Sciatic nerve (tissue), 2 donors: ENCODE results near the gene FBLN5. TPM values are rescaled to one million over a fixed set of nuclear protein-coding genes. Genes with fewer than 3 reads are reported as not detected.
A peak's percentile ranks its signal among the peaks of the same experiment; 100 is the strongest.

ENCODE experiments used
- ATAC-seq: fragments of 200-7000 bp; cut with Tn5 transposase; one replicate; pipeline ENCODE4 v1.9.1; 2020; ENCODE audit warnings: mild to moderate bottlenecking, moderate library complexity
- DNase-seq: peaks from one replicate; pipeline ENCODE4 v3.0.0-alpha.2; 2020; ENCODE audit warnings: low spot score
- intact Hi-C: fragments of 100-400 bp; cut with DNase I; formaldehyde crosslinking; loops from one replicate; pipeline ENCODE4 v1.14.2; 2022
- total RNA-seq: library from RNA; stranded (reverse); fragmentation: NEBNext Ultra II Directional; extraction: Animal tissue kit (Norgen Biotek cat#: 25700); gene quantifications from one replicate; pipeline ENCODE4 v1.2.1, GENCODE V29; 2021
- donor health status: DM: no; HTN: no; CAD: no.
- donor health status: DM: no; HTN: no; CAD: no.

The FBLN5 gene, protein sequence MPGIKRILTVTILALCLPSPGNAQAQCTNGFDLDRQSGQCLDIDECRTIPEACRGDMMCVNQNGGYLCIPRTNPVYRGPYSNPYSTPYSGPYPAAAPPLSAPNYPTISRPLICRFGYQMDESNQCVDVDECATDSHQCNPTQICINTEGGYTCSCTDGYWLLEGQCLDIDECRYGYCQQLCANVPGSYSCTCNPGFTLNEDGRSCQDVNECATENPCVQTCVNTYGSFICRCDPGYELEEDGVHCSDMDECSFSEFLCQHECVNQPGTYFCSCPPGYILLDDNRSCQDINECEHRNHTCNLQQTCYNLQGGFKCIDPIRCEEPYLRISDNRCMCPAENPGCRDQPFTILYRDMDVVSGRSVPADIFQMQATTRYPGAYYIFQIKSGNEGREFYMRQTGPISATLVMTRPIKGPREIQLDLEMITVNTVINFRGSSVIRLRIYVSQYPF
- total RNA-seq = 172 TPM

DNA sequence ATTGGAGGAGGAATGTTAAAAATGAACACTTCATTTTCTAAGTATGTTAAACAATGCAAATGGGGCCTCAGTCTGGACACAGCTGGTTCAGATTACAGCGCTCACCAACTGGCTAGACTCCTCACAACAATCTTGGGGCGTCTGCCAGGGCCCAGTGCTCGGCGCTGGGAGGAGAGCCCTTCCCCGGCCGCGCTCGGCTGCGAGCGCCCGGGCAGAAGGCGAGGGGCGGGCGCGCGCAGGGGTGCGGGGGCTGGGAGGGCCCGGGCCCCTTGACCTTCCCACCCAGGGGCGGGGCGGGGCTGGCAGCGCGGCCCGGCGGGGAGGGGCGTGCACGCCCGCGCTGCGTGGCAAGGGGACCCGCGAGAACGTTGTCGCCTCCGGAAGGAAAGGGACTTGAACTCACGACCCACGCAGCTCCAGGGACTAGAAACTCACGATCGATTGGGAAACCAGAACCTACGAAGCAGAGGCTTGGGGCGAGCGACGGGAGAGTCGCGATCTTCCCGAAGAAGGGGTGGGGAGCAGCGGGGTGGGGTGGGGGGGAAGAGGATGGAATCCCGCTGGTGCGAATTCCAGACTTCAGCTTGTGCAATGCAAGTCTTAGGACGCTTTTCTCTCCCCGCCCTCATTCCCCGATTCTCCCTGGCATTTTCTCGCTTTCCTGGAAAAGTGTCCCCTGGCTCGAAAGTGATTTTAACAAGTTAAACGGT lies at the start of gene FBLN5:
TSS of gene FBLN5 (minus strand) at position 220 of the 710 bp plus-strand sequence. CDS start 465 bp downstream, outside the sequence.
- intact Hi-C loops = loop anchor here (10.0 kb wide), 1 partner anchor 53 kb away; no protein-coding TSS in a partner anchor
- ATAC-seq = peak; percentile 88
- DNase-seq = peak; percentile 81

DNA sequence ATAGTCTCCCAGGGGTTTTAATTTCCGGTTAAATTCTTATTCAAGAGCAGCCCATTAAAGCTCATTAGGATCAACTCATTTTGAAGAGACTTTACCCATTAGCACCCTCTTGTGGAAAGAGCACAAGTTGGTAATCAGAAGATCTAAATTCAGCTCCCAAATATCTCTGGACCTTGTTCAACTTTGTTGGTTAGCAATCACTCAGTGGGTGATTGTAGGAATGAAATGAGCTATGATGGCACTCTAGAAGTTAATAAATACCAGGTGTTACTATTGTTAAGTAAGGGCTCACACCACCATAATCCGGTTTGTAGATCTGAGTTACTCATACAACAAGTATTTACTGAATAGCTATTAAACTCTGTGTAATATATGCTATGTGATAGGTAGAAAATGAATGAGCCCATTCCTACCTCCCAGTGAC lies 49.5 kb upstream of the FBLN5 start:
- peak; percentile 65 for ATAC-seq
- intact Hi-C loops = no loop called here

DNA sequence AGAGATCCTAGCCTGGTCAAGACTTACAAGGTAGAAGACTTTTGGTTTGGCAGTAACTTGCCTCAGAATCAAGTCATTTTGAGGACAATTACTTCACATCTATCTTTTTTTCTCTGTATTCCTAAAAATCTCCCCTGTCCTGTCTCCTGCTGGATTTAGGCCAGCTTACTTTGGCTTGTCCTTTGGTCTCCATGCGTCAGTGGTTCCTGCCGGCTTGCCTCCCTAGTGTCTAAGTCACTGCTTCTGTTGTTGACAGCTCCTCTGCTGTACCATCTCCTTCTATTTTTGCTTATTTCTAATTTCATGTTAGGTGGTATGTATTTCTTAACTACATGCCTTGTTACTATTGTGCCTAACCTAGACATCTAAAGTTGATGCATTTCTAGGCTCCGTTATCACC lies 39.7 kb upstream of the FBLN5 start:
- intact Hi-C loops = no loop called here
- ATAC-seq (no peak), DNase-seq (no peak)

More for the DNA sequence above, 49.5 kb upstream of the FBLN5 start:
- DNase-seq = no peak

DNA sequence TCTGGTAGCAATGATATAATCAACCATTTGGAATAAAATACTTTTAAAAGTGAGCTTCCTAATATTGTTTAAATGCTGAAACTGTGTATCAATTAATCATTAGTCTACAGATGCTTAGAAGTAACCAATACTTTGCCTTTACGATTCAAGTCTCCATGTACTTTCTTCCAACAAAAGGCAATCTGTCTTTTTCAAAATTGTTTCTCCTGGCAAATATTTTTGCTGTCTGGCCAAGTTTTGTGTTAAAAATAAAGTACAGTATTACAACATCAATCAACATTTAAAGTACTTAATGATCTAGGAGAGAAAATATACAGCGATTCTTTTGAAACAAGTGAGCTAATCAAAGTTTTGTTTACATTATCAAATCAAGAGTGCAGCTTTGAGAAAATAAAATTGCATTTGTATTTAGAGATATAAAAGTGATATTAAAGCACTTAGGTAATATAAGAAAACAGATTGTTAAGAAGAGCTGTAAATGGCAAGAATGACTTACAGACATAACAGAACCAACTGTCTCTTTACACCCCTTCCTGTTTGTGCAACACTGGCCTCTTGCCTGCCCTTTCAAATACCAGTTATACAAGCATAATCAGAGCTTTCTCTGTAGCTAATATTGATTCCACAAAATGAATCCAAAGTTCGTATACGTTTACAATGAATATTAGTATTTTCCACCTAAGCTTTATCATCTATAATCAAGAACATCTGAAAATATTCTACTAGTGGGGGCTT lies 38.2 kb upstream of the FBLN5 start:
- intact Hi-C loops = no loop called here
- ATAC-seq = peak; percentile 44

DNA sequence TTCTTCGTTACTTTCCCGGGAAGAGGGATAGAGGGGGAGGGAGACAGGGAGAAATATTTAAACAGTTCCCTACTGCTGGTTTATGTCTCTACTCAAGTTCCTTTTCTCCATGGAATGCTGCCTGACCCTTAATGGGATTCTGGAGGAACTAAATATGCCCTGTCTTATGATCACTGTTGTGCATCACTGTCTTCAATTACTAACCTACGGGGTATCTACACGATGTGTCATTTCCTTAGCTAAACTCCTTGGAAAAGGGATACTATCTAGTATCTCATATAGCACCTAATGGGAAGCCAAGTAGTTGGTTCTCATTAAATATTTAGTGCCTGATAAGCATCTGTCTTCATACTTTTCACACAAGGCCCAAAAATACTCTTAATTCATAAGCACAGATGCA lies 37.5 kb upstream of the FBLN5 start:
- intact Hi-C loops = no loop called here
- ATAC-seq (no peak), DNase-seq (no peak)

More for the DNA sequence above, 38.2 kb upstream of the FBLN5 start:
- no peak for DNase-seq

DNA sequence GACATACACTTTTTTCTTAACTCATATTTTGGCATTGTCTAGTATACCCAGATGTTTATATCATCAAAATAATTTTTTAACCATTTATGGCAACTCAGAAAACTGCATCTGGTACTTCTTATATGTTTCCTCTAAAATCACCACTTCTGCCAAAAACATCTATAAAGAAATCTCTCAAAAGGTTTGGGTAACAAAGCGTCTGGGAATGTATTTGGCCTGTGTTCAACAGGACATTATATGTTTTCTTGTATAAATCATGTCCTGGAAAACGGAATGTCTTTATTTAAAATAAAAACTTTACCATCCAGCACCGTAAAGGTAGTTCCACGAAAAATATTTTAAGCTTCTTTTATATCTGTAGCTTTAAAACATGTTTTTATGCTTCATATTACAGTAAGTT lies 36.1 kb upstream of the FBLN5 start:
- intact Hi-C loops = no loop called here
- ATAC-seq (no peak), DNase-seq (no peak)

DNA sequence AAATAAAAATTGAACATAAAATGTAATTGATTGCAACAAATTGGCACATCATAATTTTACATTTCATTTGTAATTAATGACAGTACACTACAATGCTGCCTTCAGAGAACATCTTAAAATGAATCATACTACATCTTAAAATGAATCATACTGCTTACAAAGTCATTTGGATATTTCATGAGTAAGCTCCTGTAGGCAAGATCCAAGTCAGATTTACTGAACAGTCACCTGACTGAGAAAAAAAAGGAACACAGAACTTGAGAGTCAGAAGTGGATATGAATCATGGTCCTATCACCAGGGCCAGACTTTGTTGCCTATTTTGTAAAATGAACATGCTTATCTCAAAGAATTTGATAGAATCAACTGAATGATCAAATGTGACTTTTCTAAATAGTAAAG lies 32.7 kb upstream of the FBLN5 start:
- no peak for DNase-seq
- intact Hi-C loops = no loop called here
- peak; percentile 74 for ATAC-seq

DNA sequence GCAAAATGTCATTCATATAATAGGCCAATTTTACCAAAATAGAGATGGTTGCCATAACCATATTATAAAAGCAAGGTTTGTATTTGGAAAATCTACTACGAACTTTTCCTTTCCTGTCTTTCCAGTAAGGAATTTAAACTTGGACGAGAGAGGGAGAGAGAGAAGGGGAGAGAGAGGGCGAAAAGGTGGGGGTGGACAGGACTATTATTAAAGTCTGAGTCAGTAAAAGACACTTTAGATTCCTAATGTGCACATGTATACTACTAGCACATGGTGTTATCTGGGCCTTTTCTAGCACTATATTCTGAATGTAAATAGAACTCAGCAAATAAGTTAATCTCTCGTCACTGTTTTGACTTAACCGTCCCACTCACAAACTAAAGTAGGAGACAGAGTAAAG lies 30.4 kb upstream of the FBLN5 start:
- intact Hi-C loops = no loop called here
- ATAC-seq (no peak), DNase-seq (no peak)

DNA sequence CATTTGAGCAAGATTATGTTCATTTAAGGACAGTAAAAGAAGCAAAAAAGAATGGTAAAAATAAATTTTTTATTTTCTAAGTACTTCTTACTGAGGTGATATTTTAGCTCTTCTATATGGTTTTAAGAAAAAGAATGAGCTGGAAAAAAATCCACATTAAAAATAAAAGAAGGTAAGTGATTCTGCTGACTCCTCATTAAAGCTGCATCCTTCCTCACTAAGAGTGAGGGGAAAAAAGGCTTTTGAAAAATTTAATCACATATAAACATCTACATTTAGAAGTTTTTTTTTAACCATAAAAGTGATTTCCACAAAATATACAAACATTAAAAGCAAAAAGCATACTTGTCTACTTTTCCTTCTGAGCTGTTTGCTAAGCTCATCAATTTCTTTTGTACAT lies 28.3 kb upstream of the FBLN5 start:
- intact Hi-C loops = no loop called here
- DNase-seq (no peak), ATAC-seq (no peak)

DNA sequence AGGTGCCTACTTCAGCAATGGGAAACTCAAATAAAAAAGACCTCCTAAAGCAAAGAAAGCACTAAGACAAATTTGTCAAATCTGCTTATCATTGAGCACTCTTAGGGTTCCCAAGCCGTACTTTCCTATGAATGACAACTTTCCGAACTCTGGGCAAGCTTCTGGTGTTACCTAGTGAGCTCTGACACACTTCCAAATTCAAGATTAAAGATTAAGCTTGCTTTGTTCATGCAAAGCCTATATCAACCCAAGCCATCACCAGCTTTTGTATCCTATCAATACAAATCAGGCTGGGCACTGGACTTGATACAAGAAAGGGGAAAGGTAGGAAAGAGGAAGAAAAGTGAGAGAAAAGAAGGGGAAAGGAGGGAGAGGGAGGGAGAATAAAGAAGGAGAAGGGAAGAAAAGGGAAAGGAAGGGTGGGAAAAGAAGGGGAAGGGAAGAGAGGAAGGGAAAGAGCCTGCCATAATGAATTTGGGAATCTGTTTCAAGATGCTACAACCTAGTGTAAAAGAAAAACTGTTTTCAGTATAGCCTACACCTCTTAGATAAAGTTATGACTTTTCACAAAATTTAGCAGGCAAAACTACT lies 23.8 kb upstream of the FBLN5 start:
- DNase-seq = no peak
- intact Hi-C loops = no loop called here
- ATAC-seq = no peak

DNA sequence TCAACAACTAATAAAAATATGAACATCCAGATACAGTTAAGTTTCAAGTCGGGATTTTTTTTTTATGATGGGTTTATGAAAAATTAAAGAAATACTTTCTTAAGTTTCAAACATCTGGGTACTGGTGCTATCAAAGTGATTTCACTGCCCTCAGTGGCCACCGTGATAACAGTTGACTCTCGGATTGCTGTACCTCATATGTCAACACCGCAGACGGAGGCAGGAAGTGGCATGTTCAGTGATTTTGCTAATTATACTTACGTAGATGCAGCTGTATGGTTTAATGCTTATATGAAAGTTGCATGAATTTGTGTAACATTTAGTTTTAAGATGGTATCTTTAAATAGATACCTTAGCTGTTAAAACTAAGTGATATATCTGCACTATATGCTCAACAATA lies 20.8 kb upstream of the FBLN5 start:
- DNase-seq (no peak), ATAC-seq (no peak)
- intact Hi-C loops = no loop called here

DNA sequence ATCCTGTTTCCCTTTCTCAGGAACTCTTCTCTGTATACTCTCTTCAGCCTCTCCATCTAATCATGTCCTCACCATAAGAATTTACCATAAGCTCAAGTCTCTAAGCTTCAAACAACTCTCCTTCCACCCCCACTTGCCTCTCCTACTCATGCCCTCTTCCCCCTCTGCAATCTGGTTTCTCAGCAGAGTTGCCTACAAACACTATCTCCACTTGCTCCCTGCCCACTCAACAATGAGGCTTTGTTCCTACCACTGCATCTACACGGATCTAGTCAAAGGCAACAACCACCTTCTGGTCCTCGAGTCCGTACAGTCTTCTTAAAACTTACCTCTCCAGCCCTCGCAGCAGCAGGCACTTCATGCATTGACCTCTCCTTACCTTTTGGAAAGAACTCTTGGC lies 17.2 kb upstream of the FBLN5 start:
- intact Hi-C loops = no loop called here
- no peak for DNase-seq
- no peak for ATAC-seq

DNA sequence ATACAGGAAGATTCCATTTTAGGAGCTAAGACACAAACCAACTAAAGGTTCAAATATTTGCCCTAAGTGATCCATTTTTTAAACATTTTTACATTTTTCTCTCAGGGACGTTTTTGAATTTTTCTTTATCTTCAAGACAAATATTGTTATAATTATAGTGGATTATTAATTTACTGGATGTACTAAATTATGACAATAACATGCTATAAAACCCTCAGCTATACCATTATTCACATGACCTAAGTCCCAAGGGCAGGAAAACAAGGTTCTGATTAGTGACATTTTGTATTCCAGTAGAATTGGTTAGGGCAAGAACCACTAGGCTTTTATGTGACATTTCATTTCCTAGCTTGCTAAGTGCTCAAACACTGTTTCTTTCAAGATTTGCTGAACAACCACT lies 16.5 kb upstream of the FBLN5 start:
- ATAC-seq = no peak
- no peak for DNase-seq
- intact Hi-C loops = no loop called here

DNA sequence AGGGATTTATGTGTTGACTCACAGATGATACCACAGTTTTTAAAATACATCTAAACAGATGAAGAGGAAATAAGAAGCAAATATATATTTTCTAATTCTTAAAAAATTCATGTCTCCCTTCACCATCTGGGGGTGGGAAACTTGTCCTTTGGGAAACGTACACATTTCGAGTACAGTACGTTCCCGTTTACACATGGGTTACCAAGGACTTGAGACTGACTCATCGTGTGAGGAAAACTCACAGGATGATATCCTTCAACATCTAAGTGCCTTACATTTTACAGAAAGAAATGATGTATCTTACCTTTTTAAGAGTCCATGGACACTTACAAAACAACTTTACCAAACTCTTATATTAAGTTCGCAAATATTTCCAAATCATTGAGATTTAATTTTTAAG lies 16.0 kb upstream of the FBLN5 start:
- DNase-seq = no peak
- ATAC-seq = no peak
- intact Hi-C loops = no loop called here

DNA sequence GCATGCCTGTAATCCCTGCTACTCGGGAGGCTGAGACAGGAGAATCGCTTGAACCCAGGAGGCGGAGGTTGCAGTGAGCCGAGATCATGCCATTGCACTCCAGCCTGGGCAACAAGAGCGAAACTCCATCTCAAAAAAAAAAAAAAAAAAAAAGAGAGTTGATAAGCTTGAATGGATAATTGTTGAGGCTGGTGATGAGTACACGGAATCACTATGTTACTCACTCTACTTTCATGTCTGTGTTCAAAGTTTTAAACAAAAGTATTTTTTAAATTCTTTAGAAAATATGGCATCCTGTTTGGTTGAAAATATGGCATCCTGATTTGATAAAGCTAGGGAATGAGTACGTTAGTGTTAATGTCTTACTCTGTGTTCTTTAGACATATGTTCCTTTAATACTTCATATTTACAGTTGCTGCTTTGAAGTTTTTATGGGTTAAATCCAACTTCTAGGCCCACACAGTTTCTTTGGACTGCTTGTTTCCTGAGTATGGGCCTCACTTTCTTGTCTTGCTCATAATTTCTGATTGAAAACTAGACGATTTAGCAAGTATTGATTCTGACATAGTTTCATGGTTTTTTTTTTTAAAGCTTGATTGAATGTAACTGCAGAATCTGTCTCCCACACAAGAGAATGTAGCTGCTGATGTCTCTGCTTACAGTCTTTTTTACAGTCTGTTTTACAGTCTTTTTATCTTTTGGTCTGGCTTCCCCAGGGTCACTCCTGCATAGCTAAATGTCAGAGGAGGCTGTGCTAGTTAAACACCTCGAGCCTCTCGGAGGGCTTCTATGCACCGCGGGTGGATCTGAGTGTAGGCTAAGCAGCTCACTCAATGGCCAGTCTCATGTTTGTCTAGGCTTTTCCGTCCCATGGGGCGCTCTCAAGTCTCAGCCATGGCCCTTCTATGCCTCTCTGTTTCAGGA lies 14.1 kb upstream of the FBLN5 start:
- DNase-seq (no peak), ATAC-seq (no peak)
- intact Hi-C loops = no loop called here

DNA sequence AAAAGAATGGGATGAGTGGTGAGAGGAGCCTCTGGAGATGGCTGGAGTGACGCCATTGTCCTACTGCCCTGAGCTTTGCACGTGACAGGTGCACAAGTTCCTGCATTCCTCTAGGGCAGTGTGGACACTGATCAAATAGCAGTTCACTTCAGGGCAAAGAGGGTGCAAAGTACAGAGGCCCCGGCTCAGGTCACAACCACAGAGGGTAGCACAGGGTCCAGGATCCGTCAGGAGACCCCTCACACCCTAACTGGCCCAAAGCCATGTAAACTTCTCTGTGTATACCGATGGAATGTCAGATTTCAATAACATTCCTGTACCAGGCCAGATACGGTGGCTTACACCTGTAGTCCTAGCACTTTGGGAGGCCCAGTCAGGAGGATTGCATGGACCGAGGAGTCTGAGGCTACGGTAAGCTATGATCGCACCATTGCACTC lies 10.4 kb upstream of the FBLN5 start:
- ATAC-seq (no peak), DNase-seq (no peak)
- intact Hi-C loops = no loop called here

DNA sequence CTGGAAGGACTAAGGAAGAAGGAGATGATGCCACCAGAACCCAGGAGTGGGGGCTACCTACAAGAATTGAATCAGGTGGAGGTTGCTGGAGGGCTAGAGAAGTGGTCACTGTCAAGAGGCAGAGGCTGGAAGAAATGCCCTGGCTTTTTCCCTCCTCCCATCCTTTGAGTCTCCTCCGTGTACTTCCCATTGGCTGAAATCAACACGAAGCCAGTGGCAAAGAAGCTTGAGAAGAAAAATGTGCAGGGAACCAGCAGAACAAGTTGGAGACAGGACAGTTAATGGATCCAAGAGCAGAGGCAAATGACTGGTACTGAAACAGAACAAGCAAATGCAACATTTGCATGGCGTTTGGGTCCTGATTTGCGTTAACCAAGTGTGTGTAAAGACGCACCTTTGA lies 9.1 kb upstream of the FBLN5 start:
- intact Hi-C loops = no loop called here
- ATAC-seq (no peak), DNase-seq (no peak)

DNA sequence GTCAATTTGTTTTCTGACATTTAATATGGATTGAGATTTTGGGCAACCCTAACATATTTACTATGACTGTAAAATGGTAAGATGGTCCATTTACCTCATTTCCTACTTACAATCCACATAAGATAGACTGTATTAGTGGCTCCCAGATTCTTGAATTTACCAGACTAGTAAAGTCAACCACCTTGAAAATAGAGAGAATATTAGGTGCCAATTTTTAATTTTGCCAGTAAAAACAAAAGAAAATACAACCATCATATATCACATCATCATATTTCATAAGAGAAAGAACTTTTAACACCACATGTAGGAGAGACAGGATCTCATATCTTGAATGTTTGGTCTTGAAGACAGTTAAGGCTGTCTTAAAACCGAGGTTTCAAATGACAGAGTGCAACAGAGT lies 7.7 kb upstream of the FBLN5 start:
- intact Hi-C loops = no loop called here
- ATAC-seq = no peak
- no peak for DNase-seq
